GM21528 (cell line): ENCODE measurements around the gene CELF5.
"Not testable (repeated sequence)": the region's sequence is repeated elsewhere in the genome, so short reads cannot be mapped to it uniquely, and the experiment has no call there.

Experiments
- ATAC-seq: cut with Tn5 transposase; IDR thresholded peaks from one replicate; pipeline ENCODE4 v1.9.1; 2021; ENCODE audit warnings: mild to moderate bottlenecking, moderate library complexity; ENCODE audit not compliant: unreplicated experiment, low FRiP score

CELF5 gene

GRCh38 chr19:3335431-3336350, 111.2 kb downstream of the CELF5 start:
- no peak for ATAC-seq

- no peak for ATAC-seq
Observed at GRCh38 chr19:3336351-3336679, 111.9 kb downstream of the CELF5 start.

- no peak for ATAC-seq
Observed at GRCh38 chr19:3336680-3337523, 112.4 kb downstream of the CELF5 start.

GRCh38 chr19:3338541-3339181, 114.2 kb downstream of the CELF5 start:
- ATAC-seq, result no peak

- no peak for ATAC-seq
Observed at GRCh38 chr19:3340340-3340739, 115.9 kb downstream of the CELF5 start.

- ATAC-seq, result no peak
Observed at GRCh38 chr19:3342246-3342645, 117.8 kb downstream of the CELF5 start.

DNA sequence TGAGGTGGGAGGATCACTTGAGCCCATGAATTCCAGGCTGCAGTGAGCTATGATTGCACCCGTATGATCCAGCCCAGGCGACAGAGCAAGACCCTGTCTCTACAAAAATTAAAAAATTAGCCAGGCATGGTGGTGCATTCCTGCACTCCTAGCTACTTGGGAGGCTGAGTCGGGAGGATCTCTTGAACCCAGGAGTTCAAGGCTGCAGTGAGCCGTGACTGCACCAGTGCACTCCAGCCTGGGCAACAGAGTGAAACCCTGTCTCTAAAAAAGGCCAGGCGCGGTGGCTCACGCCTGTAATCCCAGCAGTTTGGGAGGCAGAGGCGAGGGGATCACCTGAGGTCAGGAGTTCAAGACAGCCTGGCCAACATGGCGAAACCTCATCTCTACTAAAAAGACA, 118.5 kb downstream of the CELF5 start:
- ATAC-seq, result not testable (repeated sequence)

GRCh38 chr19:3343619-3344502, 119.4 kb downstream of the CELF5 start:
- ATAC-seq, result no peak

DNA sequence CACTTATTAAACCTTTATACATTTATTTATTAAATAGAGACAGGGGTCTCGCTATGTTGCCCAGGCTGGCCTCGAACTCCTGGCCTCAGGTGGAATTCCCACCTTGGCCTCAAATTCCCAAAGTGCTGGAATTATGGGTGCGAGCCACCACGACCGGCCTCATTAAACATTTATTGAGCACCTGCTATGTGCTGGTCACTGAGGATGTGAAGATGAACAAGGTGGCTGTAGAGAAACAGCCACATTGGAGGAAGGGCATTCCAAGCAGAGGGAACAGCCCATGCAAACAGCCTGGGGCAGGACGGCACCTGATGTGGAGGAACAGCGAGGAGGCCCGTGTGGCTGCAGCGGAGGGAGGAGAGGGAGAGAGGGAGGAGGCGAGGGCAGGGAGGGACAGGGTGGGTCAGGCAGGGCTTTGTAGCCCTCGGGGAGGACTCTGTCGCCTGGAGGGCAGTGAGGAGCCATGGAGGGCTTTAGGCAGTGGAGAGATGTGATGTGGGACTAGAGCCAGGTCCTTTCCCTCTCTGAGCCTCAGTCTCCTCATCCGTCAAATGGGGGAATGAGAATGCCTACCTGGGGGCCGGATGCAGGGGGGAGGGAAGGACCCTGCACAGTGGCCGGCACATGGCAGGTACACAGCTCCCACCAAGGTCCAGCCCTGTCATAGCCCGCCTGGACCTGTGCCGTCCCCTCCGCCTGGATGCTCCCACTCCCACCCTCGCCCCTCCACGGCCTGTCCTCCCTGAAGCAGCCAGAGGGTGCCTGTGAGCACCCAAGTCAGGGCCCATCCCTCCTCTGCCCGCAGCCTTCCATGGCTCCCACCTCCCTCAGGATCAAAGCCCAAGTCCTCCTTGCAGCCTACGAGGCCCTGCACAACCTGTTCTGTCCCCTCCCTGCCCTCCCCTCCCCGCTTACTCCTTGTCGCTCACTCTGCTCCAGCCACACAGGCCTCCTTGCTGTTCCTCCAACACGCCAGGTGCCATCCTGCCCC, 120.4 kb downstream of the CELF5 start:
- ATAC-seq, result no peak

GRCh38 chr19:3345850-3346460, 121.5 kb downstream of the CELF5 start:
- ATAC-seq, result no peak
